HepG2 (cell line): Measurements from ENCODE around the gene QKI. TPM values are rescaled to one million over a fixed set of nuclear protein-coding genes. Genes with fewer than 3 reads are reported as not detected.

Experiments used
- ATF7-NPFF ChIP-seq: sonication (generic); formaldehyde crosslinking; IDR thresholded peaks from 2 replicates; pipeline ENCODE4 v1.8.1; 2023; ENCODE audit warnings: mild to moderate bottlenecking, low read depth, missing genetic modification reagents, moderate library complexity
- BCL6 ChIP-seq: IDR thresholded peaks from 2 replicates; pipeline ENCODE4 v1.6.1; 2016; ENCODE audit warnings: missing genetic modification reagents, missing compliant biosample characterization
- GPN1 ChIP-seq: sonication (generic); formaldehyde crosslinking; IDR thresholded peaks from 2 replicates; pipeline ENCODE4 v1.5.1; 2020; ENCODE audit warnings: missing genetic modification reagents, borderline replicate concordance
- KDM5A ChIP-seq: fragments of 200-600 bp; sonication (generic); IDR thresholded peaks from 2 replicates; pipeline ENCODE4 v1.7.0; 2018; ENCODE audit warnings: antibody characterized with exemption, mild to moderate bottlenecking, low read length, borderline replicate concordance
- NONO ChIP-seq, 2 experiments: fragments of 450-650 bp in 1 of 2; sonication (generic) in 1 of 2; formaldehyde crosslinking in 1 of 2; IDR thresholded peaks in 1 of 2; conservative IDR thresholded peaks in 1 of 2; 2 replicates each; pipeline versions ENCODE4 v1.6.1 to v1.8.0; 2017 to 2022; ENCODE audit warnings: mild to moderate bottlenecking in 1 of 2, missing genetic modification reagents in 1 of 2, moderate library complexity in 1 of 2
- NR2F6 ChIP-seq, 2 experiments: IDR thresholded peaks; 2 replicates each; pipeline ENCODE4 v1.6.1; 2016; ENCODE audit warnings: antibody characterized with exemption in 1 of 2, mild to moderate bottlenecking in 1 of 2
- RORA ChIP-seq: sonication (generic); formaldehyde crosslinking; IDR thresholded peaks from 2 replicates; pipeline ENCODE4 v1.5.0; 2020; ENCODE audit warnings: mild to moderate bottlenecking, missing genetic modification reagents, moderate library complexity
- RXRB ChIP-seq: IDR thresholded peaks from 2 replicates; pipeline ENCODE4 v1.6.1; 2016; ENCODE audit warnings: borderline replicate concordance, missing genetic modification reagents, missing compliant biosample characterization
- ZNF205 ChIP-seq: IDR thresholded peaks from 2 replicates; pipeline ENCODE4 v1.6.1; 2018; ENCODE audit warnings: missing biosample characterization, missing genetic modification reagents
- ZNF263 ChIP-seq: sonication (generic); formaldehyde crosslinking; IDR thresholded peaks from 2 replicates; pipeline ENCODE4 v1.4.0; 2020; ENCODE audit warnings: missing genetic modification reagents
- ZNF709 ChIP-seq: sonication (generic); formaldehyde crosslinking; IDR thresholded peaks from 2 replicates; pipeline ENCODE4 v1.5.0; 2020; ENCODE audit warnings: mild to moderate bottlenecking, missing genetic modification reagents
- ZNF747 ChIP-seq: sonication (generic); formaldehyde crosslinking; IDR thresholded peaks from 2 replicates; pipeline ENCODE4 v1.8.1; 2023; ENCODE audit warnings: missing genetic modification reagents, mild to moderate bottlenecking, borderline replicate concordance
- polyA plus RNA-seq, 8 experiments: library from polyadenylated mRNA; depleted of rRNA in 3 of 8; stranded (reverse) in 7 of 8; unstranded in 1 of 8; fragments of >200 nt; fragmentation: Illumina TruSeq in 4 of 8; extraction: Trizol in 4 of 8; gene quantifications; 2 replicates each; pipeline versions ENCODE4 v1.2.1 to v1.2.3, GENCODE V29; 2011 to 2016; ENCODE audit warnings: low read depth in 4 of 8, missing spikeins in 1 of 8, mixed read lengths in 1 of 8; ENCODE audit not compliant: insufficient read depth in 1 of 8
- total RNA-seq, 5 experiments: library from RNA; depleted of rRNA; stranded (reverse); fragments of >200 nt; fragmentation: Illumina TruSeq; extraction: Trizol; gene quantifications; 2 replicates each; pipeline ENCODE4 v1.2.3, GENCODE V29; 2016; ENCODE audit warnings: low read depth in 1 of 5
- TF ChIP-seq, protein P1 (sequence below): sonication (generic); formaldehyde crosslinking; IDR thresholded peaks from 2 replicates; pipeline ENCODE4 v1.8.0; 2022; ENCODE audit warnings: missing genetic modification reagents, mild to moderate bottlenecking, inconsistent platforms, borderline replicate concordance
- TF ChIP-seq, protein P2 (sequence below): sonication (generic); formaldehyde crosslinking; IDR thresholded peaks from 2 replicates; pipeline ENCODE4 v1.4.0; 2020; ENCODE audit warnings: missing genetic modification reagents, low read depth, mild to moderate bottlenecking, borderline replicate concordance
- TF ChIP-seq, protein P3 (sequence below): sonication (generic); formaldehyde crosslinking; IDR thresholded peaks from 2 replicates; pipeline ENCODE4 v1.4.0; 2020; ENCODE audit warnings: mild to moderate bottlenecking, missing genetic modification reagents
- TF ChIP-seq, protein P4 (sequence below): sonication (generic); formaldehyde crosslinking; IDR thresholded peaks from 2 replicates; pipeline ENCODE4 v1.8.1; 2023; ENCODE audit warnings: mild to moderate bottlenecking, moderate library complexity, missing genetic modification reagents
- TF ChIP-seq, protein P5 (sequence below): sonication (generic); formaldehyde crosslinking; IDR thresholded peaks from 2 replicates; pipeline ENCODE4 v1.8.0; 2022; ENCODE audit warnings: missing genetic modification reagents, mild to moderate bottlenecking, moderate library complexity, borderline replicate concordance
- TF ChIP-seq, protein P6 (sequence below): sonication (generic); formaldehyde crosslinking; IDR thresholded peaks from 2 replicates; pipeline ENCODE4 v1.4.0; 2020; ENCODE audit warnings: low read depth, mild to moderate bottlenecking, missing genetic modification reagents

Gene QKI
- total and polyA plus RNA-seq, 2 of the 13 experiments (the other 11 are each of a cell fraction or from before 2014, with no cell fraction given), result 136 to 137 TPM

DNA sequence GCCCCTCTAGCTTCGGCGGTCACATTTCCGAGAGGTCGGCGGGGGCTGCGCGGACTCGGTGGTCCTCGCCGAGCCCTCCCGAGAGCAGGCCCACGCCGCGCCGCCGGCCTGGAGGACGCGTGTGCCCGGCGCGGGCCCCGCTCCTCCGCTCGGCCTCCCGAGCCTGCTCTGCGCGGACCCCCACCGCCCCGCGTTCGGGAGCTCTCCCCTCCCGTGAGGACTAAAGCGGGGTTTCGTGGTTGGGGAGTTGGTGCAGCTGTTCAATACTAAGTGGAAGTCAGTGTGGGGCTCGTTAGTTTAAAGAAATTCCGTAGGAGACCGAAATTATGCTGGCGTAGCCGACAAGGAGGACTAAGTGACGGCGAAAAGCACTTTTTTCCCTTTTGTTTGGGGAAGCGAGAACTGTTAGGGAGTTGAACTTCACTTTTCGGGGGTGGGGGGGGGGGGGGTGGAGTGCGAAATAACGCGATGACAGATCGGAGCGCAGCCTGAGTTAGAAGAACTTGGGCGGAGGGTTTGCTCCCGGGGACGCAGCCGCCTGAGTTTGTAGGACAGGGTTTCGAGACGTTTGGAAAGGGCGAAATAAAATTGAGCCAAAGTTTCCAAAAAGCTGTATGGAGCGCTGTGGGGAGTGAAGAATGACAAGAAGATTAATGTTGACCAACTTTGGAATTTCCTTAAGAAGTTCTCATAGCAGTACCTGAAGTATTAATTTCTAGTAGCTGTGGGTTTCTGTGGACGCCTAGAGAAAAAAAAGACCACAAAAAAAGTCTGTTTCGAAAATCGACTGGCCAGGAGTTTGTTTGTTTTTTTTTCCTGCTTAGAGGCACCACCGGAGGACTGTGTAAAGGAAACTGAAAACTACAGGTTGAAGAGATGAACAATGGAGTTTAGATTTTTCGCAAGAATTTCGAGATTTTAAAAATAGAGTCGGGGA lies 1.4 kb downstream of the QKI start (continued):
- TF ChIP-seq ZNF747 (CRISPR knock-in tag) (no peak), RORA (CRISPR knock-in tag) (no peak), RXRB (CRISPR knock-in tag) (no peak), ZNF205 (CRISPR knock-in tag) (no peak), KDM5A (no peak; the same call in 1 of the 2 replicates), NR2F6 (IDR thresholded peaks at IDR 0.05) (no peak), NR2F6 (CRISPR knock-in tag; IDR thresholded peaks at IDR 0.05) (no peak), BCL6 (CRISPR knock-in tag) (no peak), ZNF263 (CRISPR knock-in tag) (0 out of 2 replicates have a peak, but pooled peaks have one; percentile 43), NONO (IDR thresholded peaks at IDR 0.05) (no peak), NONO (CRISPR knock-in tag; conservative IDR thresholded peaks at IDR 0.05) (no peak), GPN1 (no peak), ZNF709 (no peak), ATF7-NPFF (no peak)
- TF ChIP-seq, protein P1, sequence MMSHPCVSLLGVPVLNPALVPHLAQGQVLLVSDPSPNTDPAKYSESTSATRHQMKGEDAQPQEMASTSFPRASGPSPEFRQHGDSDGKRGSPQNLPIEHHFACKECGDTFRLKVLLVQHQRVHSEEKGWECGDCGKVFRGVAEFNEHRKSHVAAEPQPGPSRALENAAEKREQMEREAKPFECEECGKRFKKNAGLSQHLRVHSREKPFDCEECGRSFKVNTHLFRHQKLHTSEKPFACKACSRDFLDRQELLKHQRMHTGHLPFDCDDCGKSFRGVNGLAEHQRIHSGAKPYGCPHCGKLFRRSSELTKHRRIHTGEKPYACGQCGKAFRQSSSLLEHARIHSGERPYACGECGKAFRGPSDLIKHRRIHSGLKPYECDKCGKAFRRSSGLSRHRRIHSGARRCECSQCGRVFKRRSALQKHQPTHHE (CRISPR knock-in tag), result no peak
- TF ChIP-seq, protein P2, sequence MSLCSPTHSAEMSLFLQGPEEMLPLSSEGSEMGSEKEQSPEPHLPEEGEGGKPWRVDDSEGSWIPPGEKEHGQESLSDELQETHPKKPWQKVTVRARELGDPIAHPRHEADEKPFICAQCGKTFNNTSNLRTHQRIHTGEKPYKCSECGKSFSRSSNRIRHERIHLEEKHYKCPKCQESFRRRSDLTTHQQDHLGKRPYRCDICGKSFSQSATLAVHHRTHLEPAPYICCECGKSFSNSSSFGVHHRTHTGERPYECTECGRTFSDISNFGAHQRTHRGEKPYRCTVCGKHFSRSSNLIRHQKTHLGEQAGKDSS (CRISPR knock-in tag), result no peak
- TF ChIP-seq, protein P3, sequence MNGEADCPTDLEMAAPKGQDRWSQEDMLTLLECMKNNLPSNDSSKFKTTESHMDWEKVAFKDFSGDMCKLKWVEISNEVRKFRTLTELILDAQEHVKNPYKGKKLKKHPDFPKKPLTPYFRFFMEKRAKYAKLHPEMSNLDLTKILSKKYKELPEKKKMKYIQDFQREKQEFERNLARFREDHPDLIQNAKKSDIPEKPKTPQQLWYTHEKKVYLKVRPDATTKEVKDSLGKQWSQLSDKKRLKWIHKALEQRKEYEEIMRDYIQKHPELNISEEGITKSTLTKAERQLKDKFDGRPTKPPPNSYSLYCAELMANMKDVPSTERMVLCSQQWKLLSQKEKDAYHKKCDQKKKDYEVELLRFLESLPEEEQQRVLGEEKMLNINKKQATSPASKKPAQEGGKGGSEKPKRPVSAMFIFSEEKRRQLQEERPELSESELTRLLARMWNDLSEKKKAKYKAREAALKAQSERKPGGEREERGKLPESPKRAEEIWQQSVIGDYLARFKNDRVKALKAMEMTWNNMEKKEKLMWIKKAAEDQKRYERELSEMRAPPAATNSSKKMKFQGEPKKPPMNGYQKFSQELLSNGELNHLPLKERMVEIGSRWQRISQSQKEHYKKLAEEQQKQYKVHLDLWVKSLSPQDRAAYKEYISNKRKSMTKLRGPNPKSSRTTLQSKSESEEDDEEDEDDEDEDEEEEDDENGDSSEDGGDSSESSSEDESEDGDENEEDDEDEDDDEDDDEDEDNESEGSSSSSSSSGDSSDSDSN (CRISPR knock-in tag), result no peak; the same call in none of the 2 replicates
- TF ChIP-seq, protein P4, sequence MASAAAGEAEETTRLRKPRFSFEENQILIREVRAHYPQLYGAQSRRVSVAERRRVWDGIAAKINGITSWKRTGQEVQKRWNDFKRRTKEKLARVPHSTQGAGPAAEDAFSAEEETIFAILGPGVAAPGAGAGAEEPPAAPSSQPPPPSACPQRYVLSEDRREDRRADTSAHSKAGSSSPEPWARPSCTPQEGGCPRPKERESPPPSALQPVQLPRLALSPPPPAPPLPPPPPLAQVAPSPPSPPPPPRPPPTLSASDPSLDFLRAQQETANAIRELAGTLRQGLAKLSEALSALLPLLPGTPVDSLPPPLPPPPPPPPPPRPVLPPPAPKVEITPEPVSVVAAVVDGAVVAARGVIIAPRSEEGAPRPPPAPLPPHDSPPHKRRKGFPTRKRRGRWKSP (CRISPR knock-in tag), result no peak
- TF ChIP-seq, protein P5, sequence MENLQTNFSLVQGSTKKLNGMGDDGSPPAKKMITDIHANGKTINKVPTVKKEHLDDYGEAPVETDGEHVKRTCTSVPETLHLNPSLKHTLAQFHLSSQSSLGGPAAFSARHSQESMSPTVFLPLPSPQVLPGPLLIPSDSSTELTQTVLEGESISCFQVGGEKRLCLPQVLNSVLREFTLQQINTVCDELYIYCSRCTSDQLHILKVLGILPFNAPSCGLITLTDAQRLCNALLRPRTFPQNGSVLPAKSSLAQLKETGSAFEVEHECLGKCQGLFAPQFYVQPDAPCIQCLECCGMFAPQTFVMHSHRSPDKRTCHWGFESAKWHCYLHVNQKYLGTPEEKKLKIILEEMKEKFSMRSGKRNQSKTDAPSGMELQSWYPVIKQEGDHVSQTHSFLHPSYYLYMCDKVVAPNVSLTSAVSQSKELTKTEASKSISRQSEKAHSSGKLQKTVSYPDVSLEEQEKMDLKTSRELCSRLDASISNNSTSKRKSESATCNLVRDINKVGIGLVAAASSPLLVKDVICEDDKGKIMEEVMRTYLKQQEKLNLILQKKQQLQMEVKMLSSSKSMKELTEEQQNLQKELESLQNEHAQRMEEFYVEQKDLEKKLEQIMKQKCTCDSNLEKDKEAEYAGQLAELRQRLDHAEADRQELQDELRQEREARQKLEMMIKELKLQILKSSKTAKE (CRISPR knock-in tag), result no peak
- TF ChIP-seq, protein P6, sequence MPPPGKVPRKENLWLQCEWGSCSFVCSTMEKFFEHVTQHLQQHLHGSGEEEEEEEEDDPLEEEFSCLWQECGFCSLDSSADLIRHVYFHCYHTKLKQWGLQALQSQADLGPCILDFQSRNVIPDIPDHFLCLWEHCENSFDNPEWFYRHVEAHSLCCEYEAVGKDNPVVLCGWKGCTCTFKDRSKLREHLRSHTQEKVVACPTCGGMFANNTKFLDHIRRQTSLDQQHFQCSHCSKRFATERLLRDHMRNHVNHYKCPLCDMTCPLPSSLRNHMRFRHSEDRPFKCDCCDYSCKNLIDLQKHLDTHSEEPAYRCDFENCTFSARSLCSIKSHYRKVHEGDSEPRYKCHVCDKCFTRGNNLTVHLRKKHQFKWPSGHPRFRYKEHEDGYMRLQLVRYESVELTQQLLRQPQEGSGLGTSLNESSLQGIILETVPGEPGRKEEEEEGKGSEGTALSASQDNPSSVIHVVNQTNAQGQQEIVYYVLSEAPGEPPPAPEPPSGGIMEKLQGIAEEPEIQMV, result no peak
